Measurements from ENCODE around the gene ATP9A.

- no peak for TF ChIP-seq POLR2A (IDR thresholded peaks at IDR 0.05; ENCODE audit: low read depth, low read length)
- TF ChIP-seq POLR2AphosphoS5 (IDR thresholded peaks at IDR 0.05; ENCODE audit: low read depth, low read length): no peak
These were observed 47.8 kb downstream of the ATP9A start for GRCh38 chr20:51720384-51720783.
